Heart right ventricle (tissue), 16 donors: ENCODE data around the gene DOCK4. TPM values are rescaled to one million over a fixed set of nuclear protein-coding genes. Genes with fewer than 3 reads are reported as not detected.
"Not testable (repeated sequence)": the region's sequence is repeated elsewhere in the genome, so short reads cannot be mapped to it uniquely, and the experiment has no call there.

Source experiments
- ATAC-seq, 8 donors: fragments of 200-7000 bp; cut with Tn5 transposase; one replicate each; pipeline ENCODE4 v1.9.1; 2020; ENCODE audit warnings: mild to moderate bottlenecking in 8 of 8, moderate library complexity in 8 of 8, moderate number of reproducible peaks in 1 of 8
- DNase-seq, 2 donors: peaks; one replicate each; pipeline ENCODE4 v3.0.0-alpha.2; 2020
- H3K27ac ChIP-seq, 10 donors: fragments of 200-600 bp; sonication (generic) in 2 of 10; one replicate each; pipeline versions ENCODE4 v1.5.0 to v1.8.0; 2020 to 2022; ENCODE audit warnings: mild to moderate bottlenecking in 3 of 10
- H3K27me3 ChIP-seq, 7 donors: fragments of 200-600 bp; one replicate each; pipeline ENCODE4 v1.8.0; 2021 to 2022; ENCODE audit warnings: mild to moderate bottlenecking in 2 of 7
- H3K36me3 ChIP-seq, 9 donors: fragments of 200-600 bp; sonication (generic) in 1 of 9; one replicate each; pipeline versions ENCODE4 v1.5.0 to v1.8.0; 2020 to 2022; ENCODE audit warnings: mild to moderate bottlenecking in 2 of 9
- H3K4me1 ChIP-seq, 9 donors: fragments of 200-600 bp; sonication (generic) in 1 of 9; one replicate each; pipeline versions ENCODE4 v1.5.0 to v1.8.0; 2020 to 2022; ENCODE audit warnings: mild to moderate bottlenecking in 4 of 9
- H3K4me3 ChIP-seq, 10 donors: fragments of 200-600 bp; sonication (generic) in 2 of 10; one replicate each; pipeline versions ENCODE4 v1.5.0 to v1.8.0; 2020 to 2022; ENCODE audit warnings: mild to moderate bottlenecking in 7 of 10, moderate library complexity in 2 of 10
- H3K9me3 ChIP-seq, 11 donors: fragments of 200-600 bp in 10 of 11; sonication (generic) in 2 of 11; one replicate each; pipeline versions ENCODE4 v1.5.0 to v1.8.0; 2013 to 2022; ENCODE audit warnings: mild to moderate bottlenecking in 2 of 11, control low read depth in 1 of 11, moderate library complexity in 1 of 11
- WGBS, 2 donors: extraction: QIAGEN DNeasy Blood & Tissue Kit; methylation state at CpG; one replicate each; pipeline ENCODE4 v1.1.7; 2013; ENCODE audit warnings: inconsistent platforms in 1 of 2; 5-methylcytosine and 5-hydroxymethylcytosine counted together
- intact Hi-C, 10 donors: fragments of 100-400 bp; cut with DNase I; formaldehyde crosslinking; loops; one replicate each; pipeline versions ENCODE4 v1.11.1 to v1.14.2; 2022
- polyA plus RNA-seq, 2 donors: library from polyadenylated mRNA; stranded (reverse); fragments of 200-250 nt; gene quantifications; one replicate each; pipeline ENCODE4 v1.2.3, GENCODE V29; 2013
- total RNA-seq, 10 donors: library from RNA; stranded (reverse); fragmentation: NEBNext Ultra II Directional in 3 of 10; extraction: Animal tissue kit (Norgen Biotek cat#: 25700) in 3 of 10; gene quantifications; one replicate each; pipeline versions ENCODE4 v1.2.1 to v1.2.4, GENCODE V29; 2021 to 2023
- TF ChIP-seq, protein P1 (sequence below), 9 donors: fragments of 200-600 bp; sonication (generic) in 2 of 9; IDR thresholded peaks; one replicate each; pipeline versions ENCODE4 v1.5.0 to v1.8.0; 2021 to 2022; ENCODE audit warnings: antibody characterized with exemption in 9 of 9, mild to moderate bottlenecking in 5 of 9, moderate library complexity in 1 of 9
- donor health status: Arrhythmogenic right ventricular cardiomyopathy.
- donor health status: ischemic (EF 13 %, LVEDD 7.1; RV severe dilation, severe dysfunction).
- donor health status: healthy with polysubstance abuse.
- donor health status: DM: no; HTN: yes; CAD: no.
- donor health status: DM: no; HTN: no; CAD: no.
- donor health status: ischemic (EF 25% LVEDD 6.9; RV normal size, moderate dysfunction).
- donor health status: ischemic (EF 25% LVEDD 5.7; RV mildly dilated, moderate dysfunction).
- donor health status: healthy.
- donor health status: DM: yes; HTN: yes; CAD: no.
- donor health status: Ischemic cardiomyopathy.
- donor health status: ischemic (EF 35%, LVEDD 5.7; RV mildly dilated, moderate dysfunction).
- donor health status: nonischemic (EF 11% LVEDD 7.7; RV severe dilation, severe dysfunction).
- donor health status: DM: yes; HTN: yes; CAD: no.
- donor health status: PGD.
- donor health status: ischemic (EF 29% LVEDD 5.4; RV normal size, mild dysfunction).
- donor health status: nonischemic (EF 23%, LVEDD 6.1; RV moderate dilation, normal function).

DOCK4 gene
- total and polyA plus RNA-seq, 12 donors = 2.6 to 26.8 (median 14.7) TPM

DNA sequence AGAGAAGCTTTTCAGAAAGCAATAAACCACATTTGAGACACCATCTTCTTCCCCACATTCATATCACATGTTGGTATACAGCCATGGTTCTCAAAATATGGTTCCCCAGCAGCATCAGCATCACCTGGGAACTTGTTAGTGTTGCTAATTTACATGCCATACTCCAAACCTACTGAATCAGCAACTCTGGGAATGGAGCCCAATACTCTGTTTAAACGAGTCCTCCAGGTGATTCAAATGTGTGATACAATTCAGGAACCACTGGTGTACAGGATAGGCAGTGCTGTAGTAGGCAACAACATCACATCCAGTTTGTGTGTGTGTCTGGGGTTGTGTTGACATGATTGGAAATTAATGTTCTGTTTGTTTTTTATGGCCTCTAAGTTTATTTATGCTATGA lies 48.0 kb upstream of the DOCK4 start:
- no peak overlapping the region for H3K4me3 ChIP-seq
- no peaks in the 10 kb centered on the region for H3K27me3 ChIP-seq
- TF ChIP-seq, protein P1, sequence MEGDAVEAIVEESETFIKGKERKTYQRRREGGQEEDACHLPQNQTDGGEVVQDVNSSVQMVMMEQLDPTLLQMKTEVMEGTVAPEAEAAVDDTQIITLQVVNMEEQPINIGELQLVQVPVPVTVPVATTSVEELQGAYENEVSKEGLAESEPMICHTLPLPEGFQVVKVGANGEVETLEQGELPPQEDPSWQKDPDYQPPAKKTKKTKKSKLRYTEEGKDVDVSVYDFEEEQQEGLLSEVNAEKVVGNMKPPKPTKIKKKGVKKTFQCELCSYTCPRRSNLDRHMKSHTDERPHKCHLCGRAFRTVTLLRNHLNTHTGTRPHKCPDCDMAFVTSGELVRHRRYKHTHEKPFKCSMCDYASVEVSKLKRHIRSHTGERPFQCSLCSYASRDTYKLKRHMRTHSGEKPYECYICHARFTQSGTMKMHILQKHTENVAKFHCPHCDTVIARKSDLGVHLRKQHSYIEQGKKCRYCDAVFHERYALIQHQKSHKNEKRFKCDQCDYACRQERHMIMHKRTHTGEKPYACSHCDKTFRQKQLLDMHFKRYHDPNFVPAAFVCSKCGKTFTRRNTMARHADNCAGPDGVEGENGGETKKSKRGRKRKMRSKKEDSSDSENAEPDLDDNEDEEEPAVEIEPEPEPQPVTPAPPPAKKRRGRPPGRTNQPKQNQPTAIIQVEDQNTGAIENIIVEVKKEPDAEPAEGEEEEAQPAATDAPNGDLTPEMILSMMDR (IDR thresholded peaks at IDR 0.05) = no peak
- WGBS, 2 donors = 56 to 60% methylated on average over 1 of the region's 1 CpG
- no peaks in the 10 kb centered on the region for H3K36me3 ChIP-seq
- intact Hi-C loops = no loop called here
- DNase-seq (no peak), ATAC-seq (no peak)
- no peaks in the 10 kb centered on the region for H3K9me3 ChIP-seq
- H3K4me1 ChIP-seq = peaks cover 0 to 6% (median 0%) of the 10 kb centered on the region in 9 donors
- H3K27ac ChIP-seq = no peak overlapping the region

DNA sequence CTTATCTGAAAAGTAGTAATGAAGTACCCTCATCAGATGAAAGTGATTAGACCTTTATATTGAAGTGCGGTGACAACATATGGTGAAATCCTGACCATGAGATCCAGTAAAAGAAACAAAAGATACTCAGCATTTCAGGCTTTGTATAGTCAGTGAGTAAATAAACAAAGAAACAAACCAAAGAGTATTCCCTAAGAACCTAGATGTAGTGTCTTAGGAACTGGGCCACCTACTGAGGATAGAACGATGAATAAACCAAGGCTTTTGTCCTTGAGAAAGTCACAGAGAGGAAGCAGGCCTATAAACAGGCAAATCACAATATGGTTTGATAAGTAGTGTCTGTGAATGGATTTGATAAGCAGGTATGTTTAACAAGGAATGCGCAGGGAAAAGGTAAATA lies 46.5 kb upstream of the DOCK4 start:
- Histone ChIP-seq H3K27ac (no peak overlapping the region), H3K27me3 (no peaks in the 10 kb centered on the region), H3K4me1 (peaks cover 0 to 6% (median 0%) of the 10 kb centered on the region in 9 donors), H3K9me3 (no peaks in the 10 kb centered on the region), H3K36me3 (no peaks in the 10 kb centered on the region), H3K4me3 (no peak overlapping the region)
- TF ChIP-seq, protein P1 (IDR thresholded peaks at IDR 0.05) = no peak
- 62 to 92% methylated on average over 3 of the region's 3 CpGs for WGBS, 2 donors
- no peak for ATAC-seq
- DNase-seq = no peak
- intact Hi-C loops = no loop called here

DNA sequence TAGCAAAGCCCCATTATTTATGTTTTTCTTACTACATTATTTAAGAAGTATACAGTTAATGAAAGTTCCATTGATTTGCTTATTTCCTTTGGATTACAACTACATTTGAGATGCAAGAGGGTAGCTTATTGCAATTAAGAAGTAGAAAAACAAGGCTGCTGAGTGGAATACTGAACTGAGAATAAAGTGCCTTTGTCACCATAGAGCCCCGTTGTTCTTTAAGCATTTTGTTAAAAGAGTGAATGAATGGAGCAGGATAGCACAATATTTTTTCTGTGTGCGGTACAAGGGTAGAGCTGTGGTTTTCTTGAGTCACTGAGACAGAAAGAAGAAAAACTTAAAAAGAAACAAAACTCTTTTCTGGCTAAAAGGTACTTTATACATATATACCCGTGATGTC lies 45.9 kb upstream of the DOCK4 start:
- TF ChIP-seq, protein P1 (IDR thresholded peaks at IDR 0.05) = no peak
- Histone ChIP-seq H3K4me3 (no peak overlapping the region), H3K27ac (no peak overlapping the region), H3K27me3 (no peaks in the 10 kb centered on the region), H3K4me1 (peaks cover 0 to 6% (median 0%) of the 10 kb centered on the region in 9 donors), H3K36me3 (no peaks in the 10 kb centered on the region), H3K9me3 (no peaks in the 10 kb centered on the region)
- 92 to 94% methylated on average over 3 of the region's 3 CpGs for WGBS, 2 donors
- intact Hi-C loops = no loop called here
- no peak for DNase-seq
- no peak for ATAC-seq

DNA sequence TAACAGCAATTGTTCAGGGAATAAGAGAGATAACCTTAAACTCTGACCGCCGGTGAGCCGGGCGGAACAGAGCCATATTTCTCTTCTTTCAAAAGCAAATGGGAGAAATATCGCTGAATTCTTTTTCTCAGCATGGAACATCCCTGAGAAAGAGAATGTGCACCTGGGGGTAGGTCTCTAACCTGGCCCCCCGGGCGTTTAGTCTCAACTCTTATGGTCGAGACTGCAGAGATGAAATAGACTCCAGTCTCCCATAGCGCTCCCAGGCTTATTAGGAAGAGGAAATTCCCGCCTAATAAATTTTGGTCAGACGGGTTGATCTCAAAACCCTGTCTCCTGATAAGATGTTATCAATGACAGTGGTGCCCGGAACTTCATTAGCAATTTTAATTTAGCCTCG lies 43.8 kb upstream of the DOCK4 start:
- H3K4me1 ChIP-seq, intact Hi-C loops, H3K4me3 ChIP-seq, H3K9me3 ChIP-seq, H3K36me3 ChIP-seq, ATAC-seq, DNase-seq, H3K27ac ChIP-seq, H3K27me3 ChIP-seq: not testable (repeated sequence)
- 73 to 79% methylated on average over 12 to 13 of the region's 13 CpGs for WGBS, 2 donors

DNA sequence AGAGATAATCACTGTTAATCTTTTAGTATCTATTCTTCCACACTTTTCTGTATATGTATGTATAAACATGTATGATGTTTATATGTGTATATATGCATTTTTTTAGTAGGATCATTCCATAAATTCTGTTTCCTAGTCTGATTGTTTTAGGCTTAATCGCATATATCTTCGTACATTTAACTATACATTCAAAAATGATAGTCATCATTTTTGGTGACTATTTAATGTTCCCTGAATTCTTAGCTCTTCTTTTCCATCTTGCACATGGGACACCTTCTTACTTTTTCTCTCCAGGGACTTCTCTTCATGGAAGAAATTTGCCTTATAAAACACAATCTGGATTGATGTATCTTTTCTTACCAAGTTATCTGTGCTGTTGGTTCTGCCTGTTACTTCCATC lies 42.4 kb upstream of the DOCK4 start:
- no peak overlapping the region for H3K4me3 ChIP-seq
- no peaks in the 10 kb centered on the region for H3K4me1 ChIP-seq
- intact Hi-C loops = no loop called here
- H3K27me3 ChIP-seq = no peaks in the 10 kb centered on the region
- no peak for ATAC-seq
- H3K27ac ChIP-seq = no peak overlapping the region
- DNase-seq = no peak
- H3K36me3 ChIP-seq = no peaks in the 10 kb centered on the region
- H3K9me3 ChIP-seq = peaks cover 0 to under 1% (median 0%) of the 10 kb centered on the region in 11 donors
- WGBS, 2 donors = 99 to 100% methylated on average over 2 of the region's 2 CpGs
- TF ChIP-seq, protein P1 (IDR thresholded peaks at IDR 0.05) = no peak
